ENCODE results near the gene ENTHD1. TPM values are rescaled to one million over a fixed set of nuclear protein-coding genes. Genes with fewer than 3 reads are reported as not detected.

The ENTHD1 gene
- total RNA-seq, 2 donors from 2014 or later: not detected

DNA sequence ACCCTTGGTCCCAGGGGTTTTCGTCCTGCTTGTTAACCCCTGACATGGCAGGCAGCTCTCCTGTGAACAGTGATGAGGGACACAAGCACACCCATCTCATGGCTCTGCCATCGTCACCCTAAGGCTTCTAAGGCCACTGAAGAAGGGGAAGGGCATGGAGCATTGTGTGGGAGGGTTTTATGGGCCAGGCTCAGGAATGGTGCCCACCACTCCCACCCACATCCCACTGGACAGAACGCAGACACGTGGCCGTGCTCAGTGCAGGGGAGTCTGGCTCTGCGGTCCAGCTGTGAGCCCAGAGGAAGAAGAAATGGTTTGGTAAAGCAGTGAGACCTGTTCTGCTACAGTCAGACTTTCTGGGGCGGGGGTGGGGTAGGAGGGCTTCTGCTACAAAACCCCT is 193.0 kb downstream of the ENTHD1 start:
- H3K27me3 ChIP-seq (ENCODE audit: control insufficient read depth, insufficient read depth, low read length, poor library complexity, severe bottlenecking): no peaks in the 10 kb centered on the region
- H3K4me1 ChIP-seq (ENCODE audit: control insufficient read depth, insufficient read depth, low read length): no peaks in the 10 kb centered on the region
- Mint-ChIP-seq H3K9me3 (no peaks in the 10 kb centered on the region), H3K36me3 (ENCODE audit: low read depth) (no peaks in the 10 kb centered on the region), H3K4me3 (no peak overlapping the region), H3K4me1 (peaks cover 7% of the 10 kb centered on the region), H3K27ac (no peak overlapping the region), H3K27me3 (ENCODE audit: insufficient read depth) (peaks cover 2% of the 10 kb centered on the region)
- WGBS, 2 experiments (ENCODE audit: insufficient coverage in 1 of 2, insufficient read length in 1 of 2): 84 to 100% methylated on average over 1 to 5 of the region's 7 CpGs
- TF ChIP-seq, protein P1, sequence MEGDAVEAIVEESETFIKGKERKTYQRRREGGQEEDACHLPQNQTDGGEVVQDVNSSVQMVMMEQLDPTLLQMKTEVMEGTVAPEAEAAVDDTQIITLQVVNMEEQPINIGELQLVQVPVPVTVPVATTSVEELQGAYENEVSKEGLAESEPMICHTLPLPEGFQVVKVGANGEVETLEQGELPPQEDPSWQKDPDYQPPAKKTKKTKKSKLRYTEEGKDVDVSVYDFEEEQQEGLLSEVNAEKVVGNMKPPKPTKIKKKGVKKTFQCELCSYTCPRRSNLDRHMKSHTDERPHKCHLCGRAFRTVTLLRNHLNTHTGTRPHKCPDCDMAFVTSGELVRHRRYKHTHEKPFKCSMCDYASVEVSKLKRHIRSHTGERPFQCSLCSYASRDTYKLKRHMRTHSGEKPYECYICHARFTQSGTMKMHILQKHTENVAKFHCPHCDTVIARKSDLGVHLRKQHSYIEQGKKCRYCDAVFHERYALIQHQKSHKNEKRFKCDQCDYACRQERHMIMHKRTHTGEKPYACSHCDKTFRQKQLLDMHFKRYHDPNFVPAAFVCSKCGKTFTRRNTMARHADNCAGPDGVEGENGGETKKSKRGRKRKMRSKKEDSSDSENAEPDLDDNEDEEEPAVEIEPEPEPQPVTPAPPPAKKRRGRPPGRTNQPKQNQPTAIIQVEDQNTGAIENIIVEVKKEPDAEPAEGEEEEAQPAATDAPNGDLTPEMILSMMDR (conservative IDR thresholded peaks at IDR 0.05): no peak
- no peak for DNase-seq
- H3K9ac ChIP-seq (ENCODE audit: extremely low read depth, low read length, poor library complexity, severe bottlenecking): no peak overlapping the region
- H3K27ac ChIP-seq (ENCODE audit: low read depth, low read length): peak overlapping the region; percentile 32
- no peak overlapping the region for H3K4me3 ChIP-seq (ENCODE audit: low read length)
- H3K36me3 ChIP-seq (ENCODE audit: control insufficient read depth, insufficient read depth, low read length): no peaks in the 10 kb centered on the region
- H3K9me3 ChIP-seq (ENCODE audit: control insufficient read depth, low read length): no peaks in the 10 kb centered on the region

DNA sequence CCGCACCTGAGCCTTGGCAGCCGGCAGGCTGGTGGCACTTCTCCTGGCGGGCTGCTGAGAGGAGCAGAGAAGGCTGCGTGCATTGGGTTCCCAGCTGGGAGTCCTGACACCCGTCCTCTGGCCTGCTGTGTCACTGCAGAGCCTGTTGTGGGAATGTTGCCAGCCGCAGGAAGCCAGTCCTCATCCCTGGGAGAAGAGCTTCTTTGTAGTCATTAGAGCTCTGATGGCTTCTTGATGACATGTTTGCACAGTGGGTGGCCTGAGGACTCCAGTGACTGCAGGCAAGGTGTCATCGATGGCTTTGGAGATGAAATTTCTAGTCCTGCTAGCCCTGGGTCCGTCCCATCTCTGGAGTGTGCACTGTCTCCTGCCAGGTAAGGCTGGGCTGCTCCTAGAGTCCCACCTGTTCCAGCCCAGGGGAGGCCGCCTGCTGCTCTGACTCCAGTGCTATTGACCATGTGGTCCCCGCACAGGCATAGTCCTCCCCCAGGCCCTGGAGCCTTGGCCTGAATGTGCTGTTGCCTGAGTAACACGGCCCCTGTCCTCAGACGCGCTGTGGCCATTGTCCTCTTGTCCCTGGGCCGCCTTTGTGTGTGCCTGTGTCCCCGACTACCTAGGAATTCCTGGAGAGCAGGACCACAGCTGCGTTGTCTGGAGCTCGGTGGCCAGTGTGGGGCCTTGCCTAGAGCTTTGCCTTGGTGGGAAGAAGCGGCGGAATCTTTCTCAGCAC is 193.8 kb downstream of the ENTHD1 start:
- Mint-ChIP-seq H3K27ac (no peak overlapping the region), H3K27me3 (ENCODE audit: insufficient read depth) (peaks cover 2% of the 10 kb centered on the region), H3K36me3 (ENCODE audit: low read depth) (no peaks in the 10 kb centered on the region), H3K4me1 (peaks cover 7% of the 10 kb centered on the region), H3K9me3 (no peaks in the 10 kb centered on the region), H3K4me3 (no peak overlapping the region)
- no peak overlapping the region for H3K4me3 ChIP-seq (ENCODE audit: low read length)
- TF ChIP-seq, protein P1 (conservative IDR thresholded peaks at IDR 0.05): no peak
- H3K36me3 ChIP-seq (ENCODE audit: control insufficient read depth, insufficient read depth, low read length): no peaks in the 10 kb centered on the region
- H3K4me1 ChIP-seq (ENCODE audit: control insufficient read depth, insufficient read depth, low read length): no peaks in the 10 kb centered on the region
- DNase-seq: no peak
- WGBS, 2 experiments (ENCODE audit: insufficient coverage in 1 of 2, insufficient read length in 1 of 2): 79 to 87% methylated on average over 5 to 19 of the region's 19 CpGs
- no peaks in the 10 kb centered on the region for H3K9me3 ChIP-seq (ENCODE audit: control insufficient read depth, low read length)
- no peaks in the 10 kb centered on the region for H3K27me3 ChIP-seq (ENCODE audit: control insufficient read depth, insufficient read depth, low read length, poor library complexity, severe bottlenecking)
- peak overlapping the region; percentile 57 for H3K27ac ChIP-seq (ENCODE audit: low read depth, low read length)
- no peak overlapping the region for H3K9ac ChIP-seq (ENCODE audit: extremely low read depth, low read length, poor library complexity, severe bottlenecking)

DNA sequence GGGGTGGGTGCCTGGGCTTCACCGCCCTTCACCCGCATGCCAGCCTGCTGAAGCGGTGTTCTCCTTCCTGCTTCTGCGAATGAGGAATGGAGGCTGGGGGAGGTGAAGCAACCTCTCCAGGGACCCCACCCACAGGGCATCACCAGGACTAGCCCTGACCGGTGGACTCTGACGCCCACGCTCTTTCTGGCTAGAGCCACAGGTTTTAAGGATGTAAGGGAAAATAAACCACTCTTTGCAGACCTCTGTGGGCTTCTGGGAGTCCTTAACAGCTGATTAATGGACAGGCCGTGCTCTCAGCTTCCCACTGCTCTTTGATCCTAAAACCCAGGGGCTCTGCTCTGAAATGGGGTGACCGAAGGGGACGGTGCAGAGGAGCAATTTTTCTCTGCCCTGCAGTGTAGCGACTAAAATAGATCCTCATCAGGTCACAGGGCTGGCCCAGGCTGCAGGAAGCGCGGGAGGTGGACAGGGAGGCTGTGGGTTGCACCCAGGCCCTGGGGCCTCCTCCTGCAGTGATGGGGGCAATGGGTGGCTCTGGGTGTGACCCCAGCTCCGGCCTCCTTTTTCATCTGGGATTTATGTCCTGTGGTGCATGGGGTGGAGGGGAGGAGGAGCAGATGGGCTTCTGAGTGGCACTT is 195.7 kb downstream of the ENTHD1 start:
- Histone ChIP-seq H3K4me3 (ENCODE audit: low read length) (no peak overlapping the region), H3K9ac (ENCODE audit: extremely low read depth, low read length, poor library complexity, severe bottlenecking) (no peak overlapping the region), H3K36me3 (ENCODE audit: control insufficient read depth, insufficient read depth, low read length) (no peaks in the 10 kb centered on the region), H3K27ac (ENCODE audit: low read depth, low read length) (no peak overlapping the region), H3K27me3 (ENCODE audit: control insufficient read depth, insufficient read depth, low read length, poor library complexity, severe bottlenecking) (no peaks in the 10 kb centered on the region), H3K4me1 (ENCODE audit: control insufficient read depth, insufficient read depth, low read length) (no peaks in the 10 kb centered on the region), H3K9me3 (ENCODE audit: control insufficient read depth, low read length) (no peaks in the 10 kb centered on the region)
- 91 to 95% methylated on average over 7 to 14 of the region's 14 CpGs for whole genome bisulfite sequencing, 2 experiments (ENCODE audit: insufficient coverage in 1 of 2, insufficient read length in 1 of 2)
- DNase-seq: no peak
- Mint-ChIP-seq H3K4me1 (peaks cover 3% of the 10 kb centered on the region), H3K4me3 (no peak overlapping the region), H3K27ac (no peak overlapping the region), H3K36me3 (ENCODE audit: low read depth) (no peaks in the 10 kb centered on the region), H3K9me3 (no peaks in the 10 kb centered on the region), H3K27me3 (ENCODE audit: insufficient read depth) (peaks cover 5% of the 10 kb centered on the region)
- TF ChIP-seq, protein P1 (conservative IDR thresholded peaks at IDR 0.05): no peak
